GM12865 (cell line): Measurements from ENCODE around the gene NUP58.

Source experiments
- DNase-seq: peaks from one replicate; pipeline ENCODE4 v3.0.0; 2010; ENCODE audit warnings: low read depth
- H3K4me3 ChIP-seq: 2 replicates; pipeline ENCODE4 v1.5.1; 2011; ENCODE audit warnings: mild to moderate bottlenecking, low read depth, low read length, control low read depth
- CTCF ChIP-seq: IDR thresholded peaks from 2 replicates; pipeline ENCODE4 v1.5.1; 2011; ENCODE audit warnings: low read length, control low read depth, low read depth, inconsistent platforms; ENCODE audit not compliant: insufficient read depth; ENCODE audit errors: missing control alignments

NUP58 gene

GRCh38 chr13:25380082-25380481 lies 78.7 kb downstream of the NUP58 start:
- no peak for TF ChIP-seq CTCF
- H3K4me3 ChIP-seq, result no peak overlapping the region
- DNase-seq, result no peak

GRCh38 chr13:25380741-25381324 lies 79.4 kb downstream of the NUP58 start:
- no peak for TF ChIP-seq CTCF
- no peak overlapping the region for H3K4me3 ChIP-seq
- no peak for DNase-seq

GRCh38 chr13:25384758-25385410 lies 83.5 kb downstream of the NUP58 start:
- TF ChIP-seq CTCF, result no peak
- H3K4me3 ChIP-seq, result no peak overlapping the region
- DNase-seq, result no peak

- no peak for TF ChIP-seq CTCF
- DNase-seq, result no peak
- H3K4me3 ChIP-seq, result no peak overlapping the region
These were observed 90.5 kb downstream of the NUP58 start for GRCh38 chr13:25391932-25392331.
